NCI-H2196 treated with DMSO at 0.1 percent for 48 hours (cell line): ENCODE data around the gene GRID2.
"Not testable (repeated sequence)": the region's sequence is repeated elsewhere in the genome, so short reads cannot be mapped to it uniquely, and the experiment has no call there.

Source experiments
- DNase-seq: peaks from one replicate; lab custom pipeline; 2025; ENCODE audit not compliant: unreplicated experiment; lab: John Stamatoyannopoulos, UW

Gene GRID2

GRCh38 chr4:92303621-92304027 lies at the start of gene GRID2:
GRID2 (plus strand) TSS chr4:92303966.
- no peak for DNase-seq

DNA sequence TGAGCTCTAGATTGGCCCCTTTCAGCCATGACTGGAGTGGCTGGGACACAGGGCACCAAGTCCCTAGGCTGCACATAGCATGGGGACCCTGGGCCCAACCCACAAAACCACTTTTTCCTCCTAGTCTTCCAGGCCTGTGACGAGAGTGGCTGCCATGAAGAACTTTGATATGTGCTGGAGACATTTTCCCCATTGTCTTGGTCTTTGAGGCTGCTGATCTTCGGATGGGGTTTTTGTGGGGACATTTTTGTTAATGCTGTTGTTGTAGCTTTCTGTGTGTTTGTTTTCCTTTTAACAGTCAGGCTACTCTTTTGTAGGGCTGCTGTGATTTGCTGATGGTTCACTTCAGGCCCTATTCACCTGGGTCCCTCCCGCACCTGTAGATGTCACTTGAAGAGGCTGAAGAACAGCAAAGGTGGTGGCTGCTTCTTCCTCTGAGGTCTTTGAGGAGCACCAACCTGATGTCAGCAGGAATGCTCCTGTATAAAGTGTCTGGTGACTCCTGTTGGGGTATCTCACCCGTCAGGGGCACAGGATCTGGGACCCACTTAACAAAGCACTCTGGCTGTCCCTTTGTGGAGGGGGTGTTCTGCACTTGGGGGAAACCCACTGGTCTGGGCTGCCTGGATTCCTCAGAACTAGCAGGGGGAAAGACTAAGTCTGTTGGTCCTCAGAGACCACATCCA lies 49.6 kb upstream of the GRID2 start:
- no peak for DNase-seq

GRCh38 chr4:92254767-92255442 lies 48.9 kb upstream of the GRID2 start:
- no peak for DNase-seq

GRCh38 chr4:92255920-92256244 lies 47.9 kb upstream of the GRID2 start:
- no peak for DNase-seq

DNA sequence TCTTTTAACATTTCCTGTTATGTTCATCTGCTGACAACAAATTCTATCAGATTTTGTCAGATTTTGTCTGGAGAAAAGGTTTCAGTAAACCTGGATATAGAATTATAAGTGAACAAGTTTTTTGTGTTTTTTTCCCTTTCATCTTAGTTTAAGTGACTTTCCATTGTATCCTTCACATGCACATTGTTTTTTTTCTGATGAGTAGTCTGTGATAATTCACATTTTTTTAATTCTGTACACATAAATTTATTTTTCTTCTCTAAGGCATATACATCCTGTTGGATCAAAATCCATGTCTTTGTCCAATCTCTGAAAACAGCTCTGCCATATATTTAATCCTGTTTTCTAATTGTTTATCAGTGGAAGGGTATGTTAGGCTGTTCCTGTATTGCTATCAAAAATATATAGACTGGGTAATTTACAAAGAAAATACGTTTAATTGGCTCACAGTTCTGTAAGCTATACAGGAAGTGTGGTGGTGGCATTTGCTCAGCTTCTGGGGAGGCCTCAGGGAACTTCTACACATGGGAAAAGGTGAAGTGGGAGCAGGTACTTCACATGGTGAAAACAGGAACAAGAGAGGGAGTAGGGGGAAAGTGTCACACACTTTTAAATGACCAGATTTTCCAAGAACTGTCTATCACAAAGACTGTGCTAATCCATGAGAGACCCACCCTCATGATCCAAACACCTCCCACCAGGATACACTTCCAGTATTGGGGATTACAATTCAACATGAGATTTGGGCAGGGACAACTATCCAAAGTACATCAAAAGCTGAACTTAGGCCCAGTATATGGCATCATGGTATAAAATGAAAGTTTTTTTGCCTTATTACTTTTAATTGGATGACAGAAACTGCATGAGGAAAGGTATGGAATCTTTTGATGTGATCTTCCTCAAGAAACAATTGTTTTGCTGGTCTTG lies 45.6 kb upstream of the GRID2 start:
- DNase-seq, result no peak

- DNase-seq, result no peak
These were observed 42.5 kb upstream of the GRID2 start for GRCh38 chr4:92261256-92261655.

DNA sequence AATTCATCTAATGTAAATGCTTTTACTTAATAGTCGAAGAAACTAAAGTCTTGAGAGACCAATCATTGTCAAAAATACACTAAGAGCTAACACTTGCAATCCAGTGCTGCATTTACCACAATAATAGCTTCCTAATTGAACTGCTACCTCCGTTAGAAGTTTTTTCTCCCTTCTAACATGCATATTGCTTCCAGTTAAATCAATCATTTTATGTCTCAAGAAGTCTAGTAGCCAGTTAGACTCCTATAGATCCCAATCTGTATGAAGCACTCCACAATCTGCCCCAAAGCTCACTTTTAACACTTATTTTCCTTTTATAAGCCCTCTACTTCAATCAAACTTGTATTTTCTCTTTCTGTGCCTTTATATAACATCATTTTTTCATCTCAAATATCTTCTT lies 41.4 kb upstream of the GRID2 start:
- DNase-seq, result no peak

DNA sequence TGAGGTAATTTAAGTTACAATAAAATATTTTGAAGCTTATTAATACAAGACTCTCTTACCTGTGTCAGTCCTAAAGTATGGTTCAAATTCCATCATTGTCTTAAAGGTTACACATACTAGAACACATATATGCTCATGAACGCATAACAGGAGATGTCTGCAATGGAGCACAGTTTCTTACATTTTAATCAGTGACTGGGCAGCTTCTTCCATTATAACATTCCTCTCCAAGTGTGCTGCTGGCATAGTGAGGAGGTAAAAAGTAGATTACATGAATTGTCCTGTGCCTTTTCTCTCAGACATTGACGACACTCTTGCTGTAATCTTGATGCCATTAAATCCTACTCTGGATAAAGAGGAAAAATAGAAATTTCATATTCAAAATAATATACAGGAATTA lies 40.8 kb upstream of the GRID2 start:
- no peak for DNase-seq

DNA sequence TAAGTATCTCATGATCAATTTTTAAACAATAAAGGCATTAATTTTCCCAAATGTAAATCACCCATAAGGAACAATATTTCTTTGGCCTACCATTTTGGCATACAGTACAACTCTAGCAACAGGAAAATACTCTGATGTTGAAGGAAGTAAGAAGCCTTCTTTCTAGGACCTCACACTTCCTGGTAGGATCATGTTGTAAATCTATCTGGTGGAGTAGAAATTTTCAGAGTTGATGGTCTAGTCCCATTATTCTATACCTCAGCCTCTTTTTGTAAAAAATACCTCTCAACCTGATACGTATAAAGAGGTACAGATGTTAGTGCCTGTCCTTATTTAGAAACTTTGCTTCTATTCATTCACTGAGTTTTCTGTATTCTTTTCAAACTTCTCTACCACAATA lies 40.2 kb upstream of the GRID2 start:
- no peak for DNase-seq

GRCh38 chr4:92264163-92264562 lies 39.6 kb upstream of the GRID2 start:
- no peak for DNase-seq

DNA sequence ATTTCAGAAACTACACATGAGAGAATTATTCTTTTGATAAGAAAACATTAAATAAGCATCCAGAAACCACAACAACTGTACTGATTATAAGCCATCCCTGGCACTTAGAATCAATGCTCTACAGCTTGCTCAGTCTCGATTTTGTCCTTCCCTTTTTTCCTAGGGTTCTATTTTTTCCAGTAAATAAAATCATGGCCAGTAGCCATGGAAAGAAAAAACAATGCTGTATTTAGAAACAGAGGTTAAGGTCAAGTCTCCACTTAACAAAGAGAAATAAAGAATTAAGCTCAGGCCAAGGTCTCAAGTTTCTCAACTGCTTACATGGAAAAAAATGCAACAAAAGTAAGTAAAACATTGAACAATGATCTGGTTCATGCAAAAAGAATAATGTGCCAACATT lies 38.7 kb upstream of the GRID2 start:
- DNase-seq, result no peak

- no peak for DNase-seq
These were observed 38.0 kb upstream of the GRID2 start for GRCh38 chr4:92265798-92266197.

DNA sequence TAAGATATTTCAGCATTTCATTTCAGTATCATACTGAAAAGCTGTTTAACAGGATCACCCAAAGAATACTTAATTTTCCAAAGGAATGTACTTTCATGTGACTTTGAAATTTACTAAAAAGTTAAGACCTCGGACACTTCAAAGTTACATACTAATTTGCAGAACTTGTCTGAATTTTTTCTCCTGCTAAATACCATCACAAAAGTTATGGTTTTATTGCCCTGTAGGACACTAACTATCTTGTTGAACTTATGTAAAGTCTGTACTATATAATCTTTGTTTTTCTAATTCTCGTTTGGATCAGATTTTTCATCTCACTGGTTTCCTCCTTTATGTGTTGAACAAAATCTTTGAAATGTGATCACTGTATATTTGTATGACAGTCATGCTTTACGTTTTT lies 37.2 kb upstream of the GRID2 start:
- DNase-seq, result no peak

GRCh38 chr4:92268642-92269041 lies 35.1 kb upstream of the GRID2 start:
- no peak for DNase-seq

DNA sequence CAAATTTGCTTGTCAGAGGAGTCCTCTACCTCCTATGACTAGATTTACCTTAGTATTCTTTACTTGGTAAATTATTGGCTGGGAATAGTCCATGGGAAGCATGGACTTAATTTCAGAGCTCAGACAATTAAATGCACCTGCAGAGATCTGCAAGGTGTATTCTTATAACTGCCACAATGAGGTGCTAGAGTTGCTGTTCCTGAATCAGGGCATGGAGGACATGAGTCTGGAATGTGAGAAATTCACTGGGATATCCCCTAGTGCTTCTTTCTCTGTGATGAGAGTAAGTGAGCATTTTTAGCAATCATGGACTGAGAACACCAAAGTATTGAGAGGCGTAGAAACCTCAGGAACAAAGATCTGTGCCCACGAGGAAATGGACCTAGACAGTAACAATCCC lies 32.9 kb upstream of the GRID2 start:
- DNase-seq, result no peak

DNA sequence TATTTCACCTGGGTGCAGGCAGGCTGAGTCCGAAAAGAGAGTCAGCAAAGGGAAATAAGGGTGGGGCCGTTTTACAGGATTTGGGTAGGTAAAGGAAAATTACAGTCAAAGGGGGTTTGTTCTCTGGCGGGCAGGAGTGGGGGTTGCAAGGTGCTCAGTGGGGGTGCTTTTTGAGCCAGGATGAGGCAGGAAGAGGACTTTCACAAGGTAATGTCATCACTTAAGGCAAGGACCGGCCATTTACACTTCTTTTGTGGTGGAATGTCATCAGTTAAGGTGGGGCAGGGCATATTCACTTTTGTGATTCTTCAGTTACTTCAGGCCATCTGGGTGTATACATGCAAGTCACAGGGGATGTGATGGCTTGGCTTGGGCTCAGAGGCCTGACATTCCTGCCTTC lies 32.2 kb upstream of the GRID2 start:
- not testable (repeated sequence) for DNase-seq

GRCh38 chr4:92277057-92277881 lies 26.5 kb upstream of the GRID2 start:
- DNase-seq, result not testable (repeated sequence)

GRCh38 chr4:92279296-92279695 lies 24.5 kb upstream of the GRID2 start:
- DNase-seq, result no peak

DNA sequence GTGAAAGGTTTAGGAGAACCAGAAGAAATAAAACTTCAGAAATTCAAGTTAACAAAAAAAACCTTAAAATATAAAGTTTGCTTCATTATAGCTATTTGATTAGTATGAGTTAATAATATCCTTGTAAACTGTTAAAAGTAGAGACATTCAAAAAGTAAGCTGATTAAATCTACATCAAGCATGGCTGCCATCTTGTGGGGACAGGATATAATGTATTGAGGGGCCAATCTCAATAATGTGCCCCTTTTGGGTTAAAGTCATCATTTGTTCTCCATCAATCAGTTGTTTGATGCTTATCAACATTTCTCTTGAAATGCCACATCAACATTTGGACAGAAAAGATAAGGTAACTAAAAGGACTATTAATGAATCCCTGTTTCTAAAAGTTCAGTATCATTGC lies 4.6 kb upstream of the GRID2 start:
- DNase-seq, result no peak

GRCh38 chr4:92304121-92304520 lies 355 bp downstream of the GRID2 start:
- DNase-seq, result no peak

- DNase-seq, result no peak
These were observed 840 bp downstream of the GRID2 start for GRCh38 chr4:92304606-92305005.
